ENCODE results near the gene FAM184A.

Gene FAM184A

GRCh38 chr6:118930680-118931079 lies 147.8 kb downstream of the FAM184A start:
- peaks cover 10% of the 10 kb centered on the region; the same call in 1 of the 2 replicates for H4K20me1 ChIP-seq (ENCODE audit: insufficient read depth, low read length)
- H3K79me2 ChIP-seq (ENCODE audit: insufficient read depth, low read length): peaks cover 60% of the 10 kb centered on the region
- no peak for ATAC-seq (ENCODE audit: insufficient read depth, low read depth)
- H2AFZ ChIP-seq (ENCODE audit: low read depth, low read length): no peak overlapping the region
- H3K4me3 ChIP-seq (ENCODE audit: low read depth in 1 of 2, low read length in 2 of 2): no peak overlapping the region
- no peaks in the 10 kb centered on the region for H3K27me3 ChIP-seq (ENCODE audit: insufficient read depth, low read length, poor library complexity)
- H3K4me2 ChIP-seq (ENCODE audit: insufficient read depth, low read length): 0 out of 2 replicates have a peak overlapping the region, but pooled peaks have one; percentile 1
- H3K27ac ChIP-seq (ENCODE audit: low read length): no peak overlapping the region
- no peak overlapping the region for H3K9ac ChIP-seq (ENCODE audit: low read depth, low read length)
- H3K9me3 ChIP-seq (ENCODE audit: insufficient read depth, low read length, severe bottlenecking): no peaks in the 10 kb centered on the region
- TF ChIP-seq CTCF (IDR thresholded peaks at IDR 0.05; ENCODE audit: borderline replicate concordance, extremely low read depth, low read length, poor library complexity, severe bottlenecking): no peak
- no peak for TF ChIP-seq EZH2 (IDR thresholded peaks at IDR 0.05; ENCODE audit: borderline replicate concordance, low read depth, low read length, severe bottlenecking)
- H3K4me1 ChIP-seq (ENCODE audit: insufficient read depth, low read length): peaks cover 27% of the 10 kb centered on the region
- DNase-seq: no peak
- H3K36me3 ChIP-seq (ENCODE audit: insufficient read depth, low read length): peaks cover 55% of the 10 kb centered on the region

GRCh38 chr6:118923035-118923434 lies 155.4 kb downstream of the FAM184A start:
- no peak overlapping the region for H3K9ac ChIP-seq (ENCODE audit: low read depth, low read length)
- no peak for ATAC-seq (ENCODE audit: insufficient read depth, low read depth)
- no peak overlapping the region for H2AFZ ChIP-seq (ENCODE audit: low read depth, low read length)
- peaks cover 11% of the 10 kb centered on the region for H3K79me2 ChIP-seq (ENCODE audit: insufficient read depth, low read length)
- no peak overlapping the region for H3K4me2 ChIP-seq (ENCODE audit: insufficient read depth, low read length)
- H3K27ac ChIP-seq (ENCODE audit: low read length): no peak overlapping the region
- TF ChIP-seq EZH2 (IDR thresholded peaks at IDR 0.05; ENCODE audit: borderline replicate concordance, low read depth, low read length, severe bottlenecking) (no peak), CTCF (IDR thresholded peaks at IDR 0.05; ENCODE audit: borderline replicate concordance, extremely low read depth, low read length, poor library complexity, severe bottlenecking) (no peak)
- no peaks in the 10 kb centered on the region for H3K4me1 ChIP-seq (ENCODE audit: insufficient read depth, low read length)
- peaks cover 81% of the 10 kb centered on the region for H3K36me3 ChIP-seq (ENCODE audit: insufficient read depth, low read length)
- no peaks in the 10 kb centered on the region for H3K9me3 ChIP-seq (ENCODE audit: insufficient read depth, low read length, severe bottlenecking)
- DNase-seq: no peak
- H3K27me3 ChIP-seq (ENCODE audit: insufficient read depth, low read length, poor library complexity): no peaks in the 10 kb centered on the region
- H4K20me1 ChIP-seq (ENCODE audit: insufficient read depth, low read length): no peaks in the 10 kb centered on the region
- H3K4me3 ChIP-seq (ENCODE audit: low read depth in 1 of 2, low read length in 2 of 2): no peak overlapping the region

- H3K9me3 ChIP-seq (ENCODE audit: insufficient read depth, low read length, severe bottlenecking): no peaks in the 10 kb centered on the region
- H3K27ac ChIP-seq (ENCODE audit: low read length): no peak overlapping the region
- H4K20me1 ChIP-seq (ENCODE audit: insufficient read depth, low read length): no peaks in the 10 kb centered on the region
- no peaks in the 10 kb centered on the region for H3K4me1 ChIP-seq (ENCODE audit: insufficient read depth, low read length)
- TF ChIP-seq EZH2 (IDR thresholded peaks at IDR 0.05; ENCODE audit: borderline replicate concordance, low read depth, low read length, severe bottlenecking) (no peak), CTCF (IDR thresholded peaks at IDR 0.05; ENCODE audit: borderline replicate concordance, extremely low read depth, low read length, poor library complexity, severe bottlenecking) (no peak)
- H3K36me3 ChIP-seq (ENCODE audit: insufficient read depth, low read length): peaks cover 87% of the 10 kb centered on the region
- no peaks in the 10 kb centered on the region for H3K27me3 ChIP-seq (ENCODE audit: insufficient read depth, low read length, poor library complexity)
- DNase-seq (no peak), ATAC-seq (ENCODE audit: insufficient read depth, low read depth) (no peak)
- no peak overlapping the region for H3K9ac ChIP-seq (ENCODE audit: low read depth, low read length)
- H2AFZ ChIP-seq (ENCODE audit: low read depth, low read length): no peak overlapping the region
- H3K4me3 ChIP-seq (ENCODE audit: low read depth in 1 of 2, low read length in 2 of 2): no peak overlapping the region
- peaks cover 7% of the 10 kb centered on the region for H3K79me2 ChIP-seq (ENCODE audit: insufficient read depth, low read length)
- H3K4me2 ChIP-seq (ENCODE audit: insufficient read depth, low read length): no peak overlapping the region
Observed at GRCh38 chr6:118921084-118921483, 157.4 kb downstream of the FAM184A start.

- Histone ChIP-seq H3K79me2 (ENCODE audit: insufficient read depth, low read length) (no peaks in the 10 kb centered on the region), H3K4me1 (ENCODE audit: insufficient read depth, low read length) (no peaks in the 10 kb centered on the region), H3K36me3 (ENCODE audit: insufficient read depth, low read length) (peaks cover 92% of the 10 kb centered on the region), H2AFZ (ENCODE audit: low read depth, low read length) (no peak overlapping the region), H3K4me2 (ENCODE audit: insufficient read depth, low read length) (no peak overlapping the region), H3K27ac (ENCODE audit: low read length) (no peak overlapping the region), H3K9me3 (ENCODE audit: insufficient read depth, low read length, severe bottlenecking) (no peaks in the 10 kb centered on the region), H4K20me1 (ENCODE audit: insufficient read depth, low read length) (no peaks in the 10 kb centered on the region), H3K4me3 (ENCODE audit: low read depth in 1 of 2, low read length in 2 of 2) (no peak overlapping the region), H3K9ac (ENCODE audit: low read depth, low read length) (no peak overlapping the region), H3K27me3 (ENCODE audit: insufficient read depth, low read length, poor library complexity) (no peaks in the 10 kb centered on the region)
- ATAC-seq (ENCODE audit: insufficient read depth, low read depth): no peak
- no peak for DNase-seq
- TF ChIP-seq EZH2 (IDR thresholded peaks at IDR 0.05; ENCODE audit: borderline replicate concordance, low read depth, low read length, severe bottlenecking): no peak
- TF ChIP-seq CTCF (IDR thresholded peaks at IDR 0.05; ENCODE audit: borderline replicate concordance, extremely low read depth, low read length, poor library complexity, severe bottlenecking): no peak
Observed at GRCh38 chr6:118918329-118918725, 160.1 kb downstream of the FAM184A start.
